GM19240 (cell line): ENCODE results near the gene TEPSIN.
A peak's percentile ranks its signal among the peaks of the same experiment; 100 is the strongest.

Source experiments
- DNase-seq: peaks from one replicate; pipeline ENCODE4 v3.0.0; 2011; ENCODE audit warnings: low spot score; ENCODE audit not compliant: insufficient read length

The TEPSIN gene

GRCh38 chr17:81238815-81239713, at the start of gene TEPSIN, which contains the start of gene NDUFAF8:
TSS of gene TEPSIN (minus strand) at chr17:81239055. CDS start at chr17:81239033, 22 bp downstream.
TSS of gene NDUFAF8 (plus strand) at chr17:81239318. CDS start at chr17:81239364, 46 bp downstream.
- peak; percentile 100 for DNase-seq

- DNase-seq: no peak
These were observed 49.0 kb upstream of the TEPSIN start for GRCh38 chr17:81287741-81288430.

GRCh38 chr17:81287152-81287551, 48.3 kb upstream of the TEPSIN start:
- no peak for DNase-seq

GRCh38 chr17:81286491-81287145, 47.8 kb upstream of the TEPSIN start:
- DNase-seq: no peak

GRCh38 chr17:81285894-81286293, 47.0 kb upstream of the TEPSIN start:
- no peak for DNase-seq

GRCh38 chr17:81285179-81285878, 46.5 kb upstream of the TEPSIN start:
- DNase-seq: peak; percentile 70

GRCh38 chr17:81282876-81283275, 44.0 kb upstream of the TEPSIN start:
- DNase-seq: no peak

GRCh38 chr17:81282141-81282540, 43.3 kb upstream of the TEPSIN start:
- DNase-seq: no peak

- no peak for DNase-seq
These were observed 41.7 kb upstream of the TEPSIN start for GRCh38 chr17:81280571-81280970.

GRCh38 chr17:81279278-81280275, 40.7 kb upstream of the TEPSIN start:
- DNase-seq: no peak

GRCh38 chr17:81278831-81279230, 40.0 kb upstream of the TEPSIN start:
- no peak for DNase-seq

- no peak for DNase-seq
These were observed 39.3 kb upstream of the TEPSIN start for GRCh38 chr17:81277946-81278693.

- DNase-seq: no peak
These were observed 38.6 kb upstream of the TEPSIN start for GRCh38 chr17:81277421-81277820.

- no peak for DNase-seq
These were observed 37.9 kb upstream of the TEPSIN start for GRCh38 chr17:81276781-81277180.

- DNase-seq: no peak
These were observed 35.6 kb upstream of the TEPSIN start for GRCh38 chr17:81274471-81274855.

GRCh38 chr17:81273698-81274470, 35.0 kb upstream of the TEPSIN start:
- DNase-seq: no peak

GRCh38 chr17:81272616-81273015, 33.8 kb upstream of the TEPSIN start:
- DNase-seq: no peak

- DNase-seq: no peak
These were observed 32.4 kb upstream of the TEPSIN start for GRCh38 chr17:81271226-81271625.

- no peak for DNase-seq
These were observed 31.4 kb upstream of the TEPSIN start for GRCh38 chr17:81270279-81270678.
